Psoas muscle (tissue), 8 donors: Measurements from ENCODE around the gene S100A8. TPM values are rescaled to one million over a fixed set of nuclear protein-coding genes. Genes with fewer than 3 reads are reported as not detected.
"Not testable (repeated sequence)": the region's sequence is repeated elsewhere in the genome, so short reads cannot be mapped to it uniquely, and the experiment has no call there.

Experiments used
- ATAC-seq, 4 donors: fragments of 200-7000 bp; cut with Tn5 transposase; one replicate each; pipeline ENCODE4 v1.9.1; 2020; ENCODE audit warnings: moderate library complexity in 3 of 4, mild to moderate bottlenecking in 2 of 4
- DNase-seq, 2 donors: peaks; one replicate each; pipeline ENCODE4 v3.0.0-alpha.2; 2020
- H3K27ac ChIP-seq: fragments of 200-600 bp; one replicate; pipeline ENCODE4 v1.8.0; 2022
- H3K27me3 ChIP-seq, 3 donors: fragments of 200-600 bp in 1 of 3; one replicate each; pipeline versions ENCODE4 v1.6.1 to v1.8.0; 2013 to 2022; ENCODE audit warnings: low read length in 2 of 3, mild to moderate bottlenecking in 2 of 3, moderate library complexity in 1 of 3; ENCODE audit not compliant: insufficient read depth in 3 of 3
- H3K36me3 ChIP-seq, 2 donors: fragments of 200-600 bp in 1 of 2; one replicate each; pipeline versions ENCODE4 v1.6.1 to v1.8.0; 2013 to 2022; ENCODE audit warnings: low read depth in 1 of 2, mild to moderate bottlenecking in 1 of 2, moderate library complexity in 1 of 2; ENCODE audit not compliant: insufficient read depth in 1 of 2
- H3K4me1 ChIP-seq: fragments of 200-600 bp; one replicate; pipeline ENCODE4 v1.8.0; 2022
- H3K4me3 ChIP-seq: fragments of 200-600 bp; one replicate; pipeline ENCODE4 v1.8.0; 2022; ENCODE audit warnings: mild to moderate bottlenecking
- H3K9me3 ChIP-seq: fragments of 200-600 bp; one replicate; pipeline ENCODE4 v1.8.0; 2022
- WGBS, 3 donors: extraction: QIAGEN DNeasy Blood & Tissue Kit; methylation state at CpG; one replicate each; pipeline versions ENCODE4 v1.1.6 to v1.1.7; 2013; 5-methylcytosine and 5-hydroxymethylcytosine counted together
- intact Hi-C, 2 donors: fragments of 100-400 bp; cut with DNase I; formaldehyde crosslinking; loops; one replicate each; pipeline versions ENCODE4 v1.11.0 to v1.14.2; 2022
- polyA plus RNA-seq, 3 donors: library from polyadenylated mRNA; stranded (reverse); fragments of 200-250 nt; gene quantifications; one replicate each; pipeline ENCODE4 v1.2.3, GENCODE V29; 2013
- total RNA-seq, 4 donors: library from RNA; stranded (reverse); fragmentation: NEBNext Ultra II Directional in 2 of 4; extraction: Animal tissue kit (Norgen Biotek cat#: 25700) in 2 of 4; gene quantifications; one replicate each; pipeline versions ENCODE4 v1.2.1 to v1.2.4, GENCODE V29; 2021 to 2023
- TF ChIP-seq, protein P1 (sequence below): fragments of 200-600 bp; IDR thresholded peaks from one replicate; pipeline ENCODE4 v1.8.0; 2022; ENCODE audit warnings: antibody characterized with exemption
- donor health status: healthy with polysubstance abuse.
- donor health status: DM: no; HTN: no; CAD: no; lungs with moderate emphysema.
- donor health status: Bipolar disorder and iron deficiency.
- donor health status: healthy.
- donor health status: DM: yes; HTN: yes; CAD: no.
- donor health status: DM: no; HTN: no; CAD: no.
- donor health status: DM: no; HTN: no; CAD: no.
- donor health status: DM: yes; HTN: yes; CAD: no.

The S100A8 gene
- total and polyA plus RNA-seq, 7 donors, result 16.8 to 57.0 (median 30.6) TPM

DNA sequence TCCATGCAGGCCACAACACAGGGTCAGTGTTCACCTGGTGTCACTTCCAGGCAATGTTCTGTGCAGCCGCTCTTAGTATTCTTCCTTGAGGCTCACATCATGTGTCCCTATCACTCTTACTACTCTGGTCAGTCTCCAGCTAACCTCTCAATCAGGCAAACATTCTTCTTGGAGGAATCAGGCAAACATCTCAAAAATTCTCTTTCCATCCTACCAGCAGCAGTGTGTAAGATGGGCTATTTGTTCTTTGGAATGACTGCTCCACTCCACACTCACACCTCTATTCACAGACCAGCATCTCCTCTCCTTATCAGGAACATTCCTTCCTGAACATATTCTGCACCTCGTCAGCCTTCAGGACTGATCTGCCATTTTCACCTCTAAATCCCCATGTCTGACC, 29.4 kb upstream of the S100A8 start:
- H3K9me3 ChIP-seq, result no peaks in the 10 kb centered on the region
- H3K4me1 ChIP-seq, result no peaks in the 10 kb centered on the region
- intact Hi-C loops, result no loop called here
- TF ChIP-seq, protein P1, sequence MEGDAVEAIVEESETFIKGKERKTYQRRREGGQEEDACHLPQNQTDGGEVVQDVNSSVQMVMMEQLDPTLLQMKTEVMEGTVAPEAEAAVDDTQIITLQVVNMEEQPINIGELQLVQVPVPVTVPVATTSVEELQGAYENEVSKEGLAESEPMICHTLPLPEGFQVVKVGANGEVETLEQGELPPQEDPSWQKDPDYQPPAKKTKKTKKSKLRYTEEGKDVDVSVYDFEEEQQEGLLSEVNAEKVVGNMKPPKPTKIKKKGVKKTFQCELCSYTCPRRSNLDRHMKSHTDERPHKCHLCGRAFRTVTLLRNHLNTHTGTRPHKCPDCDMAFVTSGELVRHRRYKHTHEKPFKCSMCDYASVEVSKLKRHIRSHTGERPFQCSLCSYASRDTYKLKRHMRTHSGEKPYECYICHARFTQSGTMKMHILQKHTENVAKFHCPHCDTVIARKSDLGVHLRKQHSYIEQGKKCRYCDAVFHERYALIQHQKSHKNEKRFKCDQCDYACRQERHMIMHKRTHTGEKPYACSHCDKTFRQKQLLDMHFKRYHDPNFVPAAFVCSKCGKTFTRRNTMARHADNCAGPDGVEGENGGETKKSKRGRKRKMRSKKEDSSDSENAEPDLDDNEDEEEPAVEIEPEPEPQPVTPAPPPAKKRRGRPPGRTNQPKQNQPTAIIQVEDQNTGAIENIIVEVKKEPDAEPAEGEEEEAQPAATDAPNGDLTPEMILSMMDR, result no peak
- H3K27ac ChIP-seq, result no peak overlapping the region
- 68 to 78% (median 75%) methylated on average over 2 of the region's 2 CpGs for WGBS, 3 donors
- no peaks in the 10 kb centered on the region for H3K36me3 ChIP-seq
- DNase-seq (no peak), ATAC-seq (no peak)
- H3K4me3 ChIP-seq, result no peak overlapping the region
- H3K27me3 ChIP-seq, result peaks cover 0 to 10% (median 6%) of the 10 kb centered on the region in 3 donors

DNA sequence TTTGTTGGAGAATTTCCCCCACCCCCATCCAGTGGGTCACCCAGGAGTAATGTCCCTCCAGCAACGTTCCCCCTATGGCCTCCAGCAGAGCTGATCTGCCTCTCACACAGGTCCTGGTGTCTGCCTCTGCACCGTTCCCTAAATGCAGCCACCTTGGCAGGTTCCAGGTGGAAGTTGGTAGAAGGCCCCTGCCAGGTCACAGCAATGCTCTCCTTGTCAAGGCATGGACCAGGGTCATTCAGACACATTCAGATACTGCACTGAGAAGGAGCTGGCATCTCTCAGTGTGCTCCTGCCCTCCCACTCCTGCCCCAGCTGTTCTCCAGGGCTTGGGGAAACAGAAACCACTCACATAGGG, 28.5 kb upstream of the S100A8 start:
- DNase-seq, H3K4me1 ChIP-seq, intact Hi-C loops, H3K9me3 ChIP-seq, H3K27ac ChIP-seq, ATAC-seq, H3K4me3 ChIP-seq, H3K36me3 ChIP-seq, H3K27me3 ChIP-seq: not testable (repeated sequence)
- 26 to 44% (median 41%) methylated on average over 2 of the region's 2 CpGs for WGBS, 3 donors

- H3K27me3 ChIP-seq, H3K4me1 ChIP-seq, DNase-seq, H3K4me3 ChIP-seq, H3K27ac ChIP-seq, H3K36me3 ChIP-seq, intact Hi-C loops, H3K9me3 ChIP-seq, ATAC-seq: not testable (repeated sequence)
- 59 to 64% (median 62%) methylated on average over 7 of the region's 7 CpGs for WGBS, 3 donors
These were observed 28.0 kb upstream of the S100A8 start for GRCh38 chr1:153418758-153419435.

- H3K36me3 ChIP-seq, result no peaks in the 10 kb centered on the region
- no peaks in the 10 kb centered on the region for H3K4me1 ChIP-seq
- no peak overlapping the region for H3K27ac ChIP-seq
- no peak overlapping the region for H3K4me3 ChIP-seq
- peaks cover 0 to 6% (median 0%) of the 10 kb centered on the region in 3 donors for H3K27me3 ChIP-seq
- intact Hi-C loops, result no loop called here
- 67 to 79% (median 69%) methylated on average over 12 of the region's 12 CpGs for WGBS, 3 donors
- H3K9me3 ChIP-seq, result no peaks in the 10 kb centered on the region
- DNase-seq, result no peak
- TF ChIP-seq, protein P1, result no peak
- no peak for ATAC-seq
These were observed 26.4 kb upstream of the S100A8 start for GRCh38 chr1:153417136-153417888.

GRCh38 chr1:153415850-153416570, 25.1 kb upstream of the S100A8 start, which contains the start of gene S100A7A:
Gene S100A7A, plus strand, starts transcription at chr1:153416520. Its CDS starts 1,563 bp downstream, at chr1:153418083.
- H3K27me3 ChIP-seq, result peaks cover 0 to 6% (median 0%) of the 10 kb centered on the region in 3 donors
- H3K9me3 ChIP-seq, result no peaks in the 10 kb centered on the region
- H3K4me1 ChIP-seq, result no peaks in the 10 kb centered on the region
- 60 to 67% (median 60%) methylated on average over 6 of the region's 6 CpGs for WGBS, 3 donors
- no peak for ATAC-seq
- H3K27ac ChIP-seq, result no peak within 1 kb of the TSS
- no peak for DNase-seq
- no peaks in the 10 kb centered on the region for H3K36me3 ChIP-seq
- TF ChIP-seq, protein P1, result no peak
- intact Hi-C loops, result no loop called here
- no peak within 1 kb of the TSS for H3K4me3 ChIP-seq

GRCh38 chr1:153413961-153414360, 23.1 kb upstream of the S100A8 start:
- DNase-seq, H3K27ac ChIP-seq, H3K27me3 ChIP-seq, H3K4me1 ChIP-seq, intact Hi-C loops, ATAC-seq, H3K9me3 ChIP-seq, H3K4me3 ChIP-seq, H3K36me3 ChIP-seq: not testable (repeated sequence)

- H3K36me3 ChIP-seq, DNase-seq, intact Hi-C loops, H3K4me1 ChIP-seq, H3K4me3 ChIP-seq, H3K27me3 ChIP-seq, ATAC-seq, H3K27ac ChIP-seq, H3K9me3 ChIP-seq: not testable (repeated sequence)
- WGBS, 3 donors, result 64 to 78% (median 67%) methylated on average over 11 of the region's 11 CpGs
These were observed 16.4 kb upstream of the S100A8 start for GRCh38 chr1:153407274-153407673.

DNA sequence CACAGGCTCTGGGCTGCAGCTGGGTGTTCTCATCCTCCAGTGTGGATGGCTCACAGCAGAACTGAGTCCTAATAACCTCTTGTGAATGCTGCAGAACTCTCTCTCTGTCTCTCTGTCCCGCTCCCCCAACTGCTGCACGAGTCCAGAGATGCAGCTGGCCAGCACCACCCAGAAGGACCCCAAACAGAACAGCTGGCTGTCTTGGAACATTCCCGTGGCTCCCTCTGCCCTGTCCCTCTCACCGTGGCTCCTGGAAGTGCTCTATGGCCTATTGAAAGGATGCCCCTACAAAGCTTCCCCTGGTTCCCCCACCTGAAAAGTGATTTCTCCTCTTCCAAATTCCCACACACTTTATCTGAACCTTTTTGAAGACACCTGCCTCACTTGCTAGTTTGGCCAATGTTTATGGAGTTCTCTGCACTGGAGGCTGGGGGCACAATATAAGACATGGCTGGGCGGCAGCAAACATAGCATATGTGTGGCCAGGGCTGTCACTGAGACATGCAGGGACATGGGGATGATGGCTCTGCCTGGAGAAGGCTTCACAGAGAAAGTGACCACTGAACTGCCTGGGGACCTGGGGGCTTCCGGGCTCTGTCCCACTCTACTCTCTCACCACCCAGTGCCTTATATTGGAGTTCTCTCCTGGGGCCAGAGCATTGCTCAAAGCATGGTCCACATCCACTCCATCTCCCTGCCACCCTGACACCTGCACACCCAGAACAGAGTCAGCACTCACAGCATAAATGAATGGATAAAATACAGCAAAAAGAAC, 15.1 kb upstream of the S100A8 start:
- H3K27me3 ChIP-seq, DNase-seq, intact Hi-C loops, H3K4me1 ChIP-seq, ATAC-seq, H3K4me3 ChIP-seq, H3K9me3 ChIP-seq, H3K36me3 ChIP-seq, H3K27ac ChIP-seq: not testable (repeated sequence)
- 55 to 77% (median 63%) methylated on average over 5 to 6 of the region's 6 CpGs for WGBS, 3 donors
